ENCODE data around the gene C19orf38. TPM values are rescaled to one million over a fixed set of nuclear protein-coding genes. Genes with fewer than 3 reads are reported as not detected.
"Not testable (repeated sequence)": the region's sequence is repeated elsewhere in the genome, so short reads cannot be mapped to it uniquely, and the experiment has no call there.

C19orf38 gene
- polyA plus RNA-seq, 5 donors: 3.1 to 4.5 (median 4.1) TPM

- no peak for DNase-seq
Observed at GRCh38 chr19:10819124-10820060, 28.8 kb upstream of the C19orf38 start.

DNA sequence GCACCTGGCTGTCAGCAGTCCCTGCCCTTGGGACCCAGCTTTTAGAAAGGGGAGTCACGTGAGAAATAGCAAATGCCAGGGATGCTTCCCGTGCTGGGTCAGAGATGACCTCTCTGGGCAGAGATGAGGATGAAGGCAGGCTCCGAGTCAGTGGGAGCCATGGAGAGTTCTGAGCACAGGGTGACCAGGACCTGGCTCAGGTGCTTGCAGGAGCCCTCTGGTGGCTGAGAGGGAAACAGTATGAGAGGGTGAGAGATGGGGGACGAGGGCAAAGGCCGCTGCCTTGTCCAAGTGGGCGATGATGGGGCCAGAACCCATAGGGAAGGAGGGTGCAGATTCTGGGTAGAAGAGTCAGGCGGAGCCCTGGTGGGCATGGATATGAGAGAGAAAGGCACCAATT, 28.0 kb upstream of the C19orf38 start:
- no peak for DNase-seq

DNA sequence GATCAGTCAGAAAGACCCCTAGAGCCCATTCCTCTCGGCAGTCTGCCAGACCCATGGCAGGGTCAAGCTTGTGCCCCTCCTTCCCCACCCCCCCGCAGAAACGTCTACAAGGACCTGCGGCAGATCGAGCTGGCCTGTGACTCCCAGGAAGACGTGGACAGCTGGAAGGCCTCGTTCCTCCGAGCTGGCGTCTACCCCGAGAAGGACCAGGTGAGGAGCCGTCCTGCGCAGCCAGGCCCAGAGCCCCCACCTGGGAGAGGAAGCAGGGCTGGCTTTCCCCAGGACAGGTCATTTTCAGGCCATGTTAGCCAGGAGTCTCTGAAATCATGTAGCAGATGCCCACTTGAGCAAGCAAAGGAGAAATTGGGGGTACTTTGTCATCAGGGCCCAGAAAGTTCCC, 24.5 kb upstream of the C19orf38 start:
- DNase-seq: no peak

- no peak for DNase-seq
Observed at GRCh38 chr19:10826231-10826630, 22.0 kb upstream of the C19orf38 start.

DNA sequence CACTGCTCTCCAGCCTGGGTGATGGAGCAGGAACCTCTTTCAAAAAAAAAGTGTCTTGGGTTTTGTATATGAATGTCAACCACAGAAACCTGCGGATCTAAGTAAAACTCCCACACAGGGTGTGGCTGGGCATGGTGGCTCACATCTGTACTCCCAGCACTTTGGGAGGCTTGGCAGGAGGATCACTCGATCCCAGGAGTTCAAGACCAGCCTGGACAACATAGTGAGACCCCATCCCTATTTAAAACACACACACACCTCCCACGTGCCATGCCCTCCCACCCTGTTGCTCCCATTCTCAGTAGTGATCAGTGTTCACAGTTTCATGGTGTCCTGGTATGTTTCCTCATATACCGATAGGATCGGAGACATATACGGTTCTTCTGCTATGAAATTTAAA, 21.4 kb upstream of the C19orf38 start:
- no peak for DNase-seq

GRCh38 chr19:10828981-10829821, 19.0 kb upstream of the C19orf38 start:
- DNase-seq: no peak

DNA sequence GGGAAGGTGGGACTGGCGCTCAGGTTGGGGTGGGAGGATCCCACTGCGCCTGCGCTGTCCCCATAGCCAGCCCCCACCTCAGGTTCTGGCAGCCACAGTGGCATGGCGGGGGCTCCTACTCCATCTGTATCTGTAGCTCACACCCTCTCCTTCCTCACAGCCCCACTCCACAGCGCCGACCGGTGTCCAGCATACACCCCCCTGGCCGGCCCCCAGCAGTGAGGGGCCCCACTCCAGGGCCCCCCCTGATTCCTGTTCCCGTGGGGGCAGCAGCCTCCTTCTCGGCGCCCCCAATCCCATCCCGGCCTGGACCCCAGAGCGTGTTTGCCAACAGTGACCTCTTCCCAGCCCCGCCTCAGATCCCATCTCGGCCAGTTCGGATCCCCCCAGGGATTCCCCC, 18.2 kb upstream of the C19orf38 start:
- DNase-seq: no peak

DNA sequence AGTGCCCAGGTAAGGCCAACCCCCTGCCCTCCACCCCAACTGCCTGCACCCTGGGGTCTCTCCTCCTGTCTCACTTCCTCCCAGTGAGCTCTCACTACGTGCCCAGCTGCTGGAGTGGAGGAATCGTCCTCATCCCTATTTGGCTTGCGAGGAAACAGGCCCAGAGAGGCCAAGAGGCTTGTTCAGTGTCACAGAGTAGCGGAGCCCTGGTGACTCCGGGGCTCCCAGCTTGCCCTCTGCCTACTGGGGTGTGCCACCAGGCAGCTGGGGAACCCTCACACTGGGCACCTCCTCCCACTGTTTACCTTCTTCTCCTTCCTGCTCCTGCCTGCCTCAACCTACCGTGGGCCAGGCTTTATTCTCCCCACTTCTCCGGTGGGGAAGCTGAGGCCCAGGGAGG, 17.8 kb upstream of the C19orf38 start:
- no peak for DNase-seq

DNA sequence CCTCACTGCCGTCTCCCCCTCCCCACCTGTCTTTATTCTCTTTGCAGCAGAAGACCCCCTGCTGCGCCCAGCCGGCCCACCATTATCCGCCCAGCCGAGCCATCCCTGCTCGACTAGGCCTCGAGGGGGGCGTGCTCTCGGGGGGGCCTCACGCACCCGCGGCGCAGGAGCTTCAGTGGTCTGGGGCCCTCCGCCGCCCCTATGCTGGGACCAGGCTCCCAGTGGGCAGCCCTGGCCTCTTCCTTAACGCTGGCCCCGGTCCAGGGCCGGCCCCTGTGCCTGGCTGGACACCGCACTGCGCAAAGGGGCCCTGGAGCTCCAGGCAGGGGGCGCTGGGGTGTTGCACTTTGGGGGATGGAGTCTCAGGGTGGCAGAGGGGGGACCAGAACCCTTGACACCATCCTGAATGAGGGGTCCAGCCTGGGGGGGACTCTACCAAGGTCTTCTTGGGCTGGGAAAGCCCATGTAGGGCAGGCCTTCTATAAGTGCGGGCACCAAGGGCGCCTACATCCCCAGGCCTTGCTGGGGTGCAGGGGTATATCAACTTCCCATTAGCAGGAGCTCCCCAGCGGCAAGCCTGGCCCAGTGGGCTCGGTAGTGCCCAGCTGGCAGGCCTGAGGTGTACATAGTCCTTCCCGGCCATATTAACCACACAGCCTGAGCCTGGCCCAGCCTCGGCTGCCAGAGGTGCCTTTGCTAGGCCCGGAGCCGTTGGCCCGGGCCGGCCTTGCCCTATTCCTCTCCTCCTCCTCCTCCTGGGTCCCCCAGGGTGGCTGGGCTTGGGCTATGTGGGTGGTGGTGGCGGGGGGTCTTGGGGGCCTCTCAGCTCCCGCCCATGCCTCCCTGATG, 17.1 kb upstream of the C19orf38 start:
- no peak for DNase-seq

DNA sequence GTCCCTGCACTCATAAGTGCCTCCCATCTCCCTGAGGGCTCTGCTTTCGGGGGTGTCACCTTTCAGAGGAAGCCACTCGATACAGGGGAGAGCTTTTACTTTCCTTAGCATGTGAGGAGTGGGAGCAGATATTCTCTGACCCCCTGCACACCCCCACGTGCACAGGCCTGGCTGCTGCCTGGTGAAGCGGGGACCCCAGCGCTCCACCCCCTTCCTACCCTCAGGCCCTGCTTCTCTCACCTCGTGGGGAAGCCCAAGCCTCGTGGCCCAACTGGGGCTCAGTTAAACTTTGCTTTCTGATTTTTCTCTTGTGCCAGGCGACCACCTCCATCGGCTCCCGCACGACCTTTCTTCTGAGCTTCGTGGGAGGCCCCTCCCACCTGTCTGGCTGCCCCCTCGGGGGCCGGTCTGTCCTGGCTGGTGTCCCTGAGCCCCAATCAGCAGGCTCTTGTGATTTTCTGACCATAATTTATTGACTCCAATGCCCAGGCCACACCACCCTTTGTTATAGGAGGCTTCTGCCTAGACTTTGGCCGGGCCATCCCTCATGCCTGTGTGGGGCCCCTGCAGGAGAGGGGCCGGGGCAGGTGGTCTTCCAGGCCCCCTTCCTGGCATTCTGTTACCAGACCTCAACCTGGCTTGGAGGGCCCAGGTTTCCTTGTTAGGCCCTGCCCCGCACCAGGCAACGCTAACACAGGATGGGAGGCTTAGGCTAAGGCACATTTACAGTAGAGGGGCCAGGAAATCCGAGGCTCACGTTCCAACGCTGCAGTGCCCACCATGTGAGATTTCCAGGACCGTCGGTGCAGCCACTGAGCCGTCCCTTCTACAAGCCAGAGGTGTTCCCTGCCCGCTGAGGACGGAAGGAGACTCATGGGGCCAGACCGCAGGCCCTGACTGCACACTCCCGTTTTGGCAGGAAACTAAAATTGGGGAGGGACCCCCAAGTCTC, 16.0 kb upstream of the C19orf38 start:
- DNase-seq: no peak

- no peak for DNase-seq
Observed at GRCh38 chr19:10832939-10833296, 15.3 kb upstream of the C19orf38 start.

GRCh38 chr19:10835089-10835753, 13.0 kb upstream of the C19orf38 start:
- no peak for DNase-seq

DNA sequence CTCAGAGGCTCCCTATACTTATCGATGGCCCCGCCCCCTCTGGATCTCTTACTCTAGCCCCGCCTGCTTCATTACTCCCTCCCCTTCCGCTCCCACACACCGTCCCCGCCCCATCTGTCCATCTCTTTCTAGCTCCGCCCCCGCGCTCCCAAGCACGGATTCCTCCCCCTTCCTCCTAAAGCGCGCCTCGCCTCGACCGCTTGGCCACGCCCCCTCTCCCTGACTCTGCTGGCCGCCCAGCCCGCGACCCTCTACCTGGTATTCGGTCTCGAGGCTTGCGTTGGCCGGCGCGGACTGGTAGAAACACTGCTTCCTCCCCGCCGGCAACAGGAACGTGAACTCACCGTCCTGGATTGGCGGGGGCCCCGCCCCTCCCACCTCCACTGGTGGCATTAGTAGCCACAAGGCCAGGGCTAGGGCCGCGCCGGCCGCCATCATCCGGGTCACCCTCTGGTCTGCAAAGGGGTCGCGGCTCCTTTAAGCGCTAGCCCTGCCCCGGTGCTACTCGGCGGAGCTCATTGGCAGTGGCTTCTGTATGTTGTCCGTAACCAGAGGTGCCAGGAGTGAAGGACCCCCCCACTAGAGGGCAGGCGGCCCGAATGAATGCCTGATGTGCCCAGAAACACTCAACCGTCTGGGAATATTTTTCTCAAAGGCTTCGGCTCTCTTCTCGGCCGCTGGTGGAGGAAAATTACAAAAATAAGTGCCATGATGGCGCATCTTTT, 12.3 kb upstream of the C19orf38 start, which contains the start of gene TMED1:
Gene TMED1 (minus strand): TSS at position 459 of the 725 bp plus-strand sequence. CDS start 21 bp downstream, at position 438.
- peak; percentile 95 to 97 for DNase-seq

DNA sequence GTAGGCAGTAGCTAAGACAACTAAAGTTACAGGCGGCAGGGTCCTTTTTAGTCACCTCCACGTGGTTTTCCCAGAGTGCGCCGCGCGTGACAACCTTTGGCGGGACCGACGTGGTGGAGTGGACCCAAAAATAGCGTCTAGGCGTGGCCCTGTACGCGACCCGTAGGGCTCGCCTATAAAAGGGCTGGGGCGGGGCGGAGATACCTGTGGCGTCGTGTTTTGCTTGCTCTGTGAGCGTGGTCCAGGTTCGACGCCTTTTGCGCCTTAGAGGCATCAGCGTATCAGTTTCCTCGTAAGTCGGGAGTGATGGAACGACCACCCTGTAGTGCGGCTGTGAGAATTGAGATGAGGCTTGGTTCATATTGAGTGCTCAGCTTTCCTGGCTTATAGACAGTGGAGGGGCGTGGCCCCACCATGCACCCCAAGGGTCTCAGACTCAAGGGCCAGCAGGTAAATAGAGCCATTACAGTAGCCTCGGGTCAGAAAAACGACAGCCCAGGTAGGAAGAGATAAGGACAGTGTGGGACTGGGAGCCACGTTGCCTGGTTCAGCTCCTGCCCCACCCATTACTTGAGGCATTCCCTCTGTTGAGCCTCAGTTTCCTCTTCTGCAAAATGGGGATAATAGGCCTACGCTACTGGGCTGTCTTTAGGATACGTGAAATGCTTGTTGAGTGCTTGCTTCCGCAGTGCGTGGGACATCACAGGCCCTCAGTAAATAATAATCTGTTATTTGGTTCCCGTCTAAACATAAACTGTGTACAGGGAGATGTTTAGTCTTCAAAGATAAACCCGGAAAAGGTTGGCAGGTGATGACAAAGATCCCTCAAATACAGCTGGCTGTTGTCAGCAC, 11.5 kb upstream of the C19orf38 start:
- no peak for DNase-seq

DNA sequence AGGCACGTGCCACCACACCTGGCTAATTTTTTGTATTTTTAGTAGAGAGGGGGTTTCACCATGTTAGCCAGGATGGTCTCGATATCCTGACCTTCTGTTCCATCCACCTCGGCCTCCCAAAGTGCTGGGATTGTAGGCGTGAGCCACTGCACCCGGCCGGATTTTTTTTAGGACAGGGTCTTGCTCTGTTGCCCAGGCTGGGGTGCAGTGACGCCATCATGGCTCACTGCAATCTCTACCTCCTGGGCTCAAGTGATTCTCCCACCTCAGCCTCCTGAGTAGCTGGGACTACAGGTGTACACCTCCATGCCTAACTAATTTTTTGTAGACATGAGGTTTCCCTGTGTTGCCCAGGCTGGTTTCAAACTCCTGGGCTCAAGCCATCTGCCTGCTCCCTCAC, 10.6 kb upstream of the C19orf38 start:
- DNase-seq: not testable (repeated sequence)

DNA sequence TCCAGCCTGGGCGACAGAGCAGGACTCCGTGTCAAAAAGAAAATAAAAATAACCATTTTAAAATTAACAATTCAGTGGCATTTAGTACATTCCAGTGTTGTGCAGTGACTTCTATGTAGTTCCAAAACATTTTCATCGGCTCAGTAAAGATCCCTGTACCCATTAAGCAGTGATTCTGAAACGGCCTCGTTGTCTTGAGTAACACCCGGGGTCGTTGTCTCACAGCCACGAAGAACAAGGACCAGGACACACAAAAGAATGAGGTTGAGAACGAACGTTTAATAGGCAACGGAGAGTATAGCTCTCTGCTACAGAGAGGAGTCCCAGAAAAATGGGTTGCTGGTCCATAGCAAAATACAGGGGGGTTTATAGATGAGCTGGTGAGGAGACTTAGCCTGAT, 9.8 kb upstream of the C19orf38 start:
- DNase-seq: no peak

DNA sequence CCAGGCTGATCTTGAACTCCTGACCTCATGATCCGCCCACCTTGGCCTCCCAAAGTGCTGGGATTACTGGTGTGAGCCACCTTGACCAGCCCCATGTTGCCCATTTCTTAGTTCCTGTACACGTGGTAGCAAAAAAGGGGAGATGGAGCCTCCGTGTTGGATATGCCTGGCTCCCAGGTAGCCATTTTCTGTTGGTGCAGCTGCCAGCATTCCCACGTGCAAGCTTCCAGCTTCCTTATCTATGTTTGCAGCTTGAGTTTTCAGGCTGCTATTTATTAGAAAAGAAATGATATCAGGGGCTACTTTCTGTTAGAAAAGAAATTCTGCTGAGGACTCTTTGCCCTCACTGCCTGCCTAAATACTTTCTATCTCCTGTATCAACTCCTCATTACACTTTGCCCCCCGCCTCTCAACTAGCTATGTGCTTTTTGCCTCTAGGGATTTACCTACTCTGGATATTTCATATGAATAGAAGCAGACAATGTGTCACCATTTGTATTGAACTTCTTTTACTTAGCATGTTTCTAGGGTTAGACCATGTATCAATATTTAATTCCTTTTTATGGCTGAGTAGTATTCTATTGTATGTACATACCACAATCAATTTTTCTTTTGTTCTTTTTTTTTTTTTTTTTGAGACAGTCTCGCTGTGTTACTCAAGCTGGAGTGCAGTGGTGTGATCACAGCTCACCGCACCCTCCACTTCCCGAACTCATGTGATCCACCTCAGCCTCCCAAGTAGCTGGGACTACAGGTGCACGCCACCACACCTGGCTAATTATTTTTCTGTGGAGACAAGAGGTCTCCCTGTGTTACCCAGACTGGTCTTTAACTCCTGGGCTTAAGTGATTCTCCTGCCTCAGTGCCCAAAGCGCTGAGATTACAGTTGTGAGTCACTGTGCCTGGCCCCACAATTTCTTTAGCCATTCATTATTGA, 8.8 kb upstream of the C19orf38 start:
- no peak for DNase-seq

All from right lung (tissue), 5 donors.